Esophagus (tissue), 2 donors: ENCODE measurements around the gene AHRR. TPM values are rescaled to one million over a fixed set of nuclear protein-coding genes. Genes with fewer than 3 reads are reported as not detected.
"Not testable (repeated sequence)": the region's sequence is repeated elsewhere in the genome, so short reads cannot be mapped to it uniquely, and the experiment has no call there.

Source experiments
- H3K27ac ChIP-seq, 2 donors: one replicate each; pipeline ENCODE4 v1.5.1; 2013; ENCODE audit warnings: low read depth in 2 of 2, mild to moderate bottlenecking in 2 of 2, inconsistent platforms in 1 of 2, low read length in 1 of 2, moderate library complexity in 1 of 2
- H3K27me3 ChIP-seq, 2 donors: one replicate each; pipeline ENCODE4 v1.6.1; 2013; ENCODE audit warnings: low read length in 2 of 2, control low read depth in 1 of 2, mild to moderate bottlenecking in 1 of 2; ENCODE audit not compliant: insufficient read depth in 2 of 2, control insufficient read depth in 1 of 2
- H3K36me3 ChIP-seq, 2 donors: one replicate each; pipeline ENCODE4 v1.6.1; 2013; ENCODE audit warnings: low read length in 1 of 2; ENCODE audit not compliant: control insufficient read depth in 2 of 2, insufficient read depth in 2 of 2
- H3K4me1 ChIP-seq, 2 donors: one replicate each; pipeline ENCODE4 v1.6.1; 2013; ENCODE audit warnings: low read length in 1 of 2; ENCODE audit not compliant: control insufficient read depth in 2 of 2, insufficient read depth in 2 of 2
- H3K4me3 ChIP-seq, 2 donors: one replicate each; pipeline ENCODE4 v1.5.1; 2013; ENCODE audit warnings: low read length in 2 of 2, mild to moderate bottlenecking in 2 of 2, low read depth in 1 of 2, moderate library complexity in 1 of 2
- H3K9me3 ChIP-seq, 2 donors: one replicate each; pipeline ENCODE4 v1.6.1; 2013; ENCODE audit warnings: mild to moderate bottlenecking in 2 of 2, low read depth in 1 of 2, low read length in 1 of 2, moderate library complexity in 1 of 2; ENCODE audit not compliant: control insufficient read depth in 2 of 2, insufficient read depth in 1 of 2
- WGBS, 2 donors: extraction: QIAGEN DNeasy Blood & Tissue Kit; methylation state at CpG; one replicate each; pipeline ENCODE4 v1.1.7; 2013; 5-methylcytosine and 5-hydroxymethylcytosine counted together
- polyA plus RNA-seq, 2 donors: library from polyadenylated mRNA; stranded (reverse); fragments of 200-250 nt; gene quantifications; one replicate each; pipeline ENCODE4 v1.2.3, GENCODE V29; 2013
- donor health status: healthy with polysubstance abuse.
- donor health status: Bipolar disorder and iron deficiency.

The AHRR gene
- polyA plus RNA-seq, 2 donors = 1.2 to 1.7 TPM

- not testable (repeated sequence) for H3K4me1 ChIP-seq, H3K27ac ChIP-seq, H3K9me3 ChIP-seq, H3K27me3 ChIP-seq, H3K4me3 ChIP-seq
- peaks cover 2 to 27% of the 10 kb centered on the region in 2 donors for H3K36me3 ChIP-seq
- 87 to 91% methylated on average over 8 of the region's 8 CpGs for WGBS, 2 donors
Measured at GRCh38 chr5:303741-304140, 17.8 kb upstream of the AHRR start.

GRCh38 chr5:305050-305449 is 16.5 kb upstream of the AHRR start:
- Histone ChIP-seq H3K36me3 (peaks cover 2 to 37% of the 10 kb centered on the region in 2 donors), H3K4me1 (peaks cover 0 to 6% of the 10 kb centered on the region in 2 donors), H3K27me3 (no peaks in the 10 kb centered on the region), H3K9me3 (no peaks in the 10 kb centered on the region), H3K27ac (no peak overlapping the region), H3K4me3 (no peak overlapping the region)
- WGBS, 2 donors = 89 to 91% methylated on average over 9 of the region's 9 CpGs

- H3K27ac ChIP-seq = no peak overlapping the region
- no peak overlapping the region for H3K4me3 ChIP-seq
- H3K4me1 ChIP-seq = peaks cover 0 to 6% of the 10 kb centered on the region in 2 donors
- 93 to 94% methylated on average over 14 of the region's 14 CpGs for WGBS, 2 donors
- H3K36me3 ChIP-seq = peaks cover 2 to 41% of the 10 kb centered on the region in 2 donors
- no peaks in the 10 kb centered on the region for H3K9me3 ChIP-seq
- H3K27me3 ChIP-seq = no peaks in the 10 kb centered on the region
Measured at GRCh38 chr5:305459-305858, 16.1 kb upstream of the AHRR start.

- 94 to 97% methylated on average over 28 of the region's 28 CpGs for WGBS, 2 donors
Measured at GRCh38 chr5:306011-306805, 15.3 kb upstream of the AHRR start.

GRCh38 chr5:307306-307705 is 14.2 kb upstream of the AHRR start:
- Histone ChIP-seq H3K27ac (no peak overlapping the region), H3K9me3 (no peaks in the 10 kb centered on the region), H3K36me3 (peaks cover 2 to 49% of the 10 kb centered on the region in 2 donors), H3K27me3 (no peaks in the 10 kb centered on the region), H3K4me1 (no peaks in the 10 kb centered on the region), H3K4me3 (no peak overlapping the region)
- 92 to 95% methylated on average over 26 of the region's 26 CpGs for WGBS, 2 donors

More at GRCh38 chr5:306011-306805, 15.3 kb upstream of the AHRR start:
- Histone ChIP-seq H3K27ac (no peak overlapping the region), H3K36me3 (peaks cover 2 to 46% of the 10 kb centered on the region in 2 donors), H3K4me1 (peaks cover 0 to 6% of the 10 kb centered on the region in 2 donors), H3K9me3 (no peaks in the 10 kb centered on the region), H3K27me3 (no peaks in the 10 kb centered on the region), H3K4me3 (no peak overlapping the region)

GRCh38 chr5:307794-308579 is 13.5 kb upstream of the AHRR start:
- Histone ChIP-seq H3K9me3 (no peaks in the 10 kb centered on the region), H3K27ac (no peak overlapping the region), H3K27me3 (no peaks in the 10 kb centered on the region), H3K36me3 (peaks cover 2 to 52% of the 10 kb centered on the region in 2 donors), H3K4me3 (no peak overlapping the region), H3K4me1 (no peaks in the 10 kb centered on the region)
- 87% methylated on average over 27 of the region's 27 CpGs for WGBS, 2 donors

- Histone ChIP-seq H3K36me3 (peaks cover 2 to 57% of the 10 kb centered on the region in 2 donors), H3K9me3 (no peaks in the 10 kb centered on the region), H3K27me3 (no peaks in the 10 kb centered on the region), H3K4me3 (no peak overlapping the region), H3K4me1 (no peaks in the 10 kb centered on the region), H3K27ac (no peak overlapping the region)
- WGBS, 2 donors = 72 to 73% methylated on average over 18 of the region's 18 CpGs
Measured at GRCh38 chr5:308672-309271, 12.7 kb upstream of the AHRR start.

- H3K36me3 ChIP-seq = peaks cover 2 to 64% of the 10 kb centered on the region in 2 donors
- not testable (repeated sequence) for H3K4me3 ChIP-seq, H3K27ac ChIP-seq, H3K9me3 ChIP-seq, H3K4me1 ChIP-seq, H3K27me3 ChIP-seq
- 96 to 97% methylated on average over 15 of the region's 21 CpGs for WGBS, 2 donors
Measured at GRCh38 chr5:309831-310230, 11.7 kb upstream of the AHRR start.

- H3K36me3 ChIP-seq = peaks cover 2 to 63% of the 10 kb centered on the region in 2 donors
- no peak overlapping the region for H3K27ac ChIP-seq
- no peaks in the 10 kb centered on the region for H3K4me1 ChIP-seq
- H3K9me3 ChIP-seq = no peaks in the 10 kb centered on the region
- H3K4me3 ChIP-seq = no peak overlapping the region
- 80 to 87% methylated on average over 9 of the region's 9 CpGs for WGBS, 2 donors
- H3K27me3 ChIP-seq = no peaks in the 10 kb centered on the region
Measured at GRCh38 chr5:310516-310915, 11.0 kb upstream of the AHRR start.
